Endodermal cell (in vitro differentiated cells): ENCODE results near the gene DNAAF1. TPM values are rescaled to one million over a fixed set of nuclear protein-coding genes. Genes with fewer than 3 reads are reported as not detected.

Experiments used
- DNase-seq: peaks from one replicate; pipeline ENCODE4 v3.0.0-alpha.2; 2017
- H3K27ac ChIP-seq: 2 replicates; pipeline ENCODE4 v1.5.1; 2013; ENCODE audit warnings: mild to moderate bottlenecking, low read depth, low read length, moderate library complexity
- H3K27me3 ChIP-seq: 2 replicates; pipeline ENCODE4 v1.6.1; 2013; ENCODE audit warnings: mild to moderate bottlenecking, low read length, moderate library complexity; ENCODE audit not compliant: insufficient read depth, control insufficient read depth, poor library complexity, severe bottlenecking
- H3K36me3 ChIP-seq: 2 replicates; pipeline ENCODE4 v1.7.0; 2013; ENCODE audit warnings: mild to moderate bottlenecking, low read length, moderate library complexity; ENCODE audit not compliant: control insufficient read depth, insufficient read depth
- H3K4me1 ChIP-seq: one replicate; pipeline ENCODE4 v1.7.0; 2013; ENCODE audit warnings: low read length; ENCODE audit not compliant: control insufficient read depth, insufficient read depth
- H3K4me3 ChIP-seq: 2 replicates; pipeline ENCODE4 v1.5.1; 2013; ENCODE audit warnings: mild to moderate bottlenecking, low read length, moderate library complexity
- H3K9ac ChIP-seq: 2 replicates; pipeline ENCODE4 v1.6.1; 2013; ENCODE audit warnings: mild to moderate bottlenecking, low read length, moderate library complexity; ENCODE audit not compliant: poor library complexity, severe bottlenecking; ENCODE audit errors: extremely low read depth
- H3K9me3 ChIP-seq: 2 replicates; pipeline ENCODE4 v1.6.1; 2013; ENCODE audit warnings: mild to moderate bottlenecking, low read length, moderate library complexity; ENCODE audit not compliant: control insufficient read depth
- H3K27ac Mint-ChIP-seq: 2 replicates; pipeline ENCODE4 v1.8.0; 2020; ENCODE audit warnings: mixed read lengths
- H3K27me3 Mint-ChIP-seq: 2 replicates; pipeline ENCODE4 v1.8.0; 2021; ENCODE audit warnings: mild to moderate bottlenecking, mixed read lengths; ENCODE audit not compliant: insufficient read depth
- H3K36me3 Mint-ChIP-seq: 2 replicates; pipeline ENCODE4 v1.8.0; 2020; ENCODE audit warnings: low read depth, mixed read lengths
- H3K4me1 Mint-ChIP-seq: 2 replicates; pipeline ENCODE4 v1.8.0; 2020; ENCODE audit warnings: mixed read lengths
- H3K4me3 Mint-ChIP-seq: 2 replicates; pipeline ENCODE4 v1.8.0; 2020; ENCODE audit warnings: mild to moderate bottlenecking, moderate library complexity, mixed read lengths
- H3K9me3 Mint-ChIP-seq: 2 replicates; pipeline ENCODE4 v1.8.0; 2020; ENCODE audit warnings: mild to moderate bottlenecking, mixed read lengths
- WGBS, 2 experiments: methylation state at CpG; one replicate each; pipeline versions ENCODE4 v1.1.5 to v1.1.7; 2013; ENCODE audit warnings: missing lambda C conversion rate in 2 of 2, mixed read lengths in 1 of 2; ENCODE audit not compliant: insufficient coverage in 1 of 2, insufficient read length in 1 of 2; 5-methylcytosine and 5-hydroxymethylcytosine counted together
- total RNA-seq, 2 donors: library from RNA; stranded (reverse); fragmentation: NEBNext Ultra II Directional in 1 of 2; extraction: Animal tissue kit (Norgen Biotek cat#: 25700) in 1 of 2; gene quantifications; 2 replicates in 1 of 2; 3 replicates in 1 of 2; pipeline ENCODE4 v1.2.1, GENCODE V29; 2021
- TF ChIP-seq, protein P1 (sequence below): fragments of 200-600 bp; sonication (generic); conservative IDR thresholded peaks from 2 replicates; pipeline ENCODE4 v1.5.0; 2021; ENCODE audit warnings: antibody characterized with exemption, mild to moderate bottlenecking

The DNAAF1 gene
- total RNA-seq, 2 donors from 2014 or later: 0.59 to 0.66 TPM

DNA sequence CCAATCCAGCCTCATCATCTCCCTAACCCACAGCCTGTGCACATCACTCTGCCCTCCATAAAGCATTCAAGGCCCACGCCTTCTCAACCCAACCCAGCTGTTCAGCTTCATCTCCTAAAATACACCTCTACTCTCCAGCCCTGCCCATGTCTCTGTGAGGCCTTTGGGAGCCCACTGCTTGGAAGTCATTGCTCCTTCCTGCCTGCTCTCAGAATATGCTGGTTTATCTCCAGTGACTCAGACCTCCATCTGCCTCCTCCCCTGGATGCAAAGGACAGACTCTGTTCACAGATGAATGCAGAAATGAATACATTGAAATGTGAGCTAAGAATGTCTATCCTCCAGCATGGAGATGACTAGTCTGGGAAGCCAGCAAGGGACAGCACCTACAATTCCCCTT, 75.7 kb downstream of the DNAAF1 start:
- no peak overlapping the region for H3K4me3 Mint-ChIP-seq
- Histone ChIP-seq H3K27ac (no peak overlapping the region), H3K4me3 (no peak overlapping the region), H3K9me3 (no peaks in the 10 kb centered on the region), H3K4me1 (no peaks in the 10 kb centered on the region), H3K36me3 (no peaks in the 10 kb centered on the region), H3K27me3 (no peaks in the 10 kb centered on the region), H3K9ac (no peak overlapping the region)
- peaks cover 16% of the 10 kb centered on the region for H3K4me1 Mint-ChIP-seq
- 81 to 100% methylated on average over 1 of the region's 1 CpG for WGBS, 2 experiments
- H3K9me3 Mint-ChIP-seq: no peaks in the 10 kb centered on the region
- no peak overlapping the region for H3K27ac Mint-ChIP-seq
- DNase-seq: no peak
- TF ChIP-seq, protein P1, sequence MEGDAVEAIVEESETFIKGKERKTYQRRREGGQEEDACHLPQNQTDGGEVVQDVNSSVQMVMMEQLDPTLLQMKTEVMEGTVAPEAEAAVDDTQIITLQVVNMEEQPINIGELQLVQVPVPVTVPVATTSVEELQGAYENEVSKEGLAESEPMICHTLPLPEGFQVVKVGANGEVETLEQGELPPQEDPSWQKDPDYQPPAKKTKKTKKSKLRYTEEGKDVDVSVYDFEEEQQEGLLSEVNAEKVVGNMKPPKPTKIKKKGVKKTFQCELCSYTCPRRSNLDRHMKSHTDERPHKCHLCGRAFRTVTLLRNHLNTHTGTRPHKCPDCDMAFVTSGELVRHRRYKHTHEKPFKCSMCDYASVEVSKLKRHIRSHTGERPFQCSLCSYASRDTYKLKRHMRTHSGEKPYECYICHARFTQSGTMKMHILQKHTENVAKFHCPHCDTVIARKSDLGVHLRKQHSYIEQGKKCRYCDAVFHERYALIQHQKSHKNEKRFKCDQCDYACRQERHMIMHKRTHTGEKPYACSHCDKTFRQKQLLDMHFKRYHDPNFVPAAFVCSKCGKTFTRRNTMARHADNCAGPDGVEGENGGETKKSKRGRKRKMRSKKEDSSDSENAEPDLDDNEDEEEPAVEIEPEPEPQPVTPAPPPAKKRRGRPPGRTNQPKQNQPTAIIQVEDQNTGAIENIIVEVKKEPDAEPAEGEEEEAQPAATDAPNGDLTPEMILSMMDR: no peak
- H3K36me3 Mint-ChIP-seq: no peaks in the 10 kb centered on the region
- H3K27me3 Mint-ChIP-seq: no peaks in the 10 kb centered on the region

DNA sequence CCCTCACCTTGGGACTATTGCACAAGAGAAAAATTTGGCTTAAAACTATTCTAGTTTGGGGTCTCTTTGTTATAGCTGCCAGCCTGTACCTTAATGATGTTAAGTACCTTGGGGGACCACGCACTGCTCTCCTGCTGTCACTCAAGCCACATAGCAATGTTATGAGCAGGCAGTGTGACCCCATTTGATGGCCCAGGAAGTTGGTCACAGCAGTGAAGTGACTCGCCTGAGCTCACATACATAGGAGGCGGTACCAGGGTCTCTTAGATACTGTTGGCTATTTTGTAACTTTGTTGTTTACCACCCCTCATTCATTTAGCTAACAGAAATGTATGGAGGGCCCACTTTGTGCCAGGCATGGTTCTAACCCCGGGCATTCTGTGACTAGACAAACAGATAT, 78.3 kb downstream of the DNAAF1 start:
- Histone ChIP-seq H3K27me3 (no peaks in the 10 kb centered on the region), H3K36me3 (no peaks in the 10 kb centered on the region), H3K4me1 (no peaks in the 10 kb centered on the region), H3K27ac (no peak overlapping the region), H3K9me3 (no peaks in the 10 kb centered on the region), H3K4me3 (no peak overlapping the region), H3K9ac (no peak overlapping the region)
- no peaks in the 10 kb centered on the region for H3K27me3 Mint-ChIP-seq
- H3K4me3 Mint-ChIP-seq: no peak overlapping the region
- no peak for DNase-seq
- TF ChIP-seq, protein P1: no peak
- no peak overlapping the region for H3K27ac Mint-ChIP-seq
- no peaks in the 10 kb centered on the region for H3K9me3 Mint-ChIP-seq
- 84 to 87% methylated on average over 3 to 4 of the region's 4 CpGs for WGBS, 2 experiments
- no peaks in the 10 kb centered on the region for H3K36me3 Mint-ChIP-seq
- H3K4me1 Mint-ChIP-seq: peaks cover 10% of the 10 kb centered on the region

DNA sequence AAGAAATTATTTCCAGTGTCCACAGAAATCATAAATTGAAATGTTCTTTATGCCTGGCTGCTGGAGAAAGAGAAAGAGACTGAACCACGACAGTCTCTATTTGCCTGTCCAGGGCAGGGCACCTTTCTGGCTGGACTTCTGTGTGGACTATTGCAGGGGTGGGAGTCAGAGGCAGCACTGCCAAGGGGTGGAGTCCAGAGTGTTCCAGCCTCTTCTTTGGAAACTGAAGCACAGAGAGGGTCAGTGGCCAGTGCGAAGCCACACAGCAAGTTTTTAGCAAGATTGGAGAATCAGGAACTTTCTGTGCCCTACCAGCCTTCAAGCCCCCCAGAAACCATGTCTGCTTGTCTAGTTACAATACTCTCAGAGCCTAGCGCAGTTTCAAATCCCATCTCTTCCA, 79.4 kb downstream of the DNAAF1 start:
- H3K27me3 Mint-ChIP-seq: no peaks in the 10 kb centered on the region
- no peaks in the 10 kb centered on the region for H3K27me3 ChIP-seq
- TF ChIP-seq, protein P1: no peak
- no peaks in the 10 kb centered on the region for H3K9me3 Mint-ChIP-seq
- DNase-seq: no peak
- no peaks in the 10 kb centered on the region for H3K4me1 ChIP-seq
- 94 to 98% methylated on average over 3 of the region's 3 CpGs for WGBS, 2 experiments
- H3K27ac ChIP-seq: no peak overlapping the region
- peaks cover 2% of the 10 kb centered on the region for H3K4me1 Mint-ChIP-seq
- no peak overlapping the region for H3K4me3 ChIP-seq
- no peaks in the 10 kb centered on the region for H3K9me3 ChIP-seq
- no peak overlapping the region for H3K4me3 Mint-ChIP-seq
- H3K27ac Mint-ChIP-seq: no peak overlapping the region
- no peaks in the 10 kb centered on the region for H3K36me3 ChIP-seq
- no peak overlapping the region for H3K9ac ChIP-seq
- H3K36me3 Mint-ChIP-seq: no peaks in the 10 kb centered on the region
